ENCODE data around the gene ABLIM1.

Gene ABLIM1

DNA sequence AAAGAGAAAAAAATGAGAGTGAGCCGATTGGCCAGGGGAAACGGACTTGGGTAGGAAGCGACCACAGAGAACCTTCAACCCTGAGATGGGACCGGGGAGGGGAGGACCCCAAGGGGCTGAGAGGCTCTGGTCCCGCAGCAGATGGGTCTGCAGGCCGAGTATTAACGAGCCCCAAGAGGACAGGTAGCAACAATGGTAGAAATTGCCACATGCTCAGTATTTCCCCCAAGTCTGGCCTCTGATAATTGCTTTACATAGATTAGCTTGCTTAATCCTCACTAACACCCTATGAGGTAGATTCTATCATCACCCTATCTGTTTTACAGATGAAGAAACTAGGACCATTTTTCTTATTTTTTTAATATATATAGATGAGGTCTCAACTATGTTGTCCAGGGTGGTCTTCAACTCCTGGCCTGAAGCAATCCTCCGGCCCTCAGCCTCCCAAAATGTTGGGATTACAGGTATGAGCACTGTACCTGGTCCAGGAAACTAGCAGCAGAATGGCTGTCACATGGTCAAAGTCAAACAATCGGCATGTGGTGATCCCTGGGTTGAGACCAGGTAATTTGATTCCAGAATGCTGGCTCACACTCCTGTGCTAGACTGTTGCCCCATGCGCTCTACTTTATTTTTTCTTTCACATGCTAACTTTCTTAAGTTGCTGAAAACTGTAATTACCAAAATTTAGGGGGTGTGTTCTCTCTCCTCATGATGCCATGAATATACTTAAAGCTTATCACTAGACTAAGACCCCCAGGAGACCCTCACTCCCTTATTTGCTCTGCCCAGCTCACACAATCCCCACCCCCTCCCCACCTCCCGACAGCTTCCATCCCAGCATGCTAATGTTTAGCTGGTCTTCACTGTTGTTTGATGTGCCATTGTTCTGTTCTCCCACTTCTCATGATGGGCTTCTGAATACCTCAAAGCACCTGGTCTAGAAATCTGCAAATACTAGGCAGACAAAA is 185.9 kb downstream of the ABLIM1 start:
- no peak for TF ChIP-seq ZFX (IDR thresholded peaks at IDR 0.05)
- TF ChIP-seq, protein P1, sequence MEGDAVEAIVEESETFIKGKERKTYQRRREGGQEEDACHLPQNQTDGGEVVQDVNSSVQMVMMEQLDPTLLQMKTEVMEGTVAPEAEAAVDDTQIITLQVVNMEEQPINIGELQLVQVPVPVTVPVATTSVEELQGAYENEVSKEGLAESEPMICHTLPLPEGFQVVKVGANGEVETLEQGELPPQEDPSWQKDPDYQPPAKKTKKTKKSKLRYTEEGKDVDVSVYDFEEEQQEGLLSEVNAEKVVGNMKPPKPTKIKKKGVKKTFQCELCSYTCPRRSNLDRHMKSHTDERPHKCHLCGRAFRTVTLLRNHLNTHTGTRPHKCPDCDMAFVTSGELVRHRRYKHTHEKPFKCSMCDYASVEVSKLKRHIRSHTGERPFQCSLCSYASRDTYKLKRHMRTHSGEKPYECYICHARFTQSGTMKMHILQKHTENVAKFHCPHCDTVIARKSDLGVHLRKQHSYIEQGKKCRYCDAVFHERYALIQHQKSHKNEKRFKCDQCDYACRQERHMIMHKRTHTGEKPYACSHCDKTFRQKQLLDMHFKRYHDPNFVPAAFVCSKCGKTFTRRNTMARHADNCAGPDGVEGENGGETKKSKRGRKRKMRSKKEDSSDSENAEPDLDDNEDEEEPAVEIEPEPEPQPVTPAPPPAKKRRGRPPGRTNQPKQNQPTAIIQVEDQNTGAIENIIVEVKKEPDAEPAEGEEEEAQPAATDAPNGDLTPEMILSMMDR (conservative IDR thresholded peaks at IDR 0.05), result no peak
- H3K27ac ChIP-seq, result peak overlapping the region; percentile 51

- peak overlapping the region; percentile 51 for H3K27ac ChIP-seq
- no peak for TF ChIP-seq ZFX (IDR thresholded peaks at IDR 0.05)
- TF ChIP-seq, protein P1 (conservative IDR thresholded peaks at IDR 0.05), result peak; percentile 92
Measured at GRCh38 chr10:114470956-114471905, 186.8 kb downstream of the ABLIM1 start.

DNA sequence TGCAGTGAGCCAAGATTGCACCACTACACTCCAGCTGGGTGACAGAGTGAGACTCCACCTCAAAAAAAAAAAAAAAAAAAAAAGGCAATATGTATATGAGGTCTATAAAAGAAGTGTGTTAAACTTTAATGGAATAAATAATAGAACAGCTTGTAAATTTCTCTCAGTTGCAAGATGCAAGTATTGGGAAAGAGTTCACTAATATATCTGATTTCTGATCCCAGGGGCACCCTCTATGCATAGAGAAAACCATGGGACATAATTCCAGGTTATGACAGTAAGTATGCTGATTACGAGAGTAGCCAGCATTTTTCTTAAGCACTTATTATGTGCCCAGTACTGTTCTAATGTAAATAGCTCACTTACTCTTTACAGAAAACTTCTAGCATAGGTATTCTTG is 187.7 kb downstream of the ABLIM1 start:
- TF ChIP-seq, protein P1 (conservative IDR thresholded peaks at IDR 0.05), result no peak
- TF ChIP-seq ZFX (IDR thresholded peaks at IDR 0.05), result no peak
- no peak overlapping the region for H3K27ac ChIP-seq

DNA sequence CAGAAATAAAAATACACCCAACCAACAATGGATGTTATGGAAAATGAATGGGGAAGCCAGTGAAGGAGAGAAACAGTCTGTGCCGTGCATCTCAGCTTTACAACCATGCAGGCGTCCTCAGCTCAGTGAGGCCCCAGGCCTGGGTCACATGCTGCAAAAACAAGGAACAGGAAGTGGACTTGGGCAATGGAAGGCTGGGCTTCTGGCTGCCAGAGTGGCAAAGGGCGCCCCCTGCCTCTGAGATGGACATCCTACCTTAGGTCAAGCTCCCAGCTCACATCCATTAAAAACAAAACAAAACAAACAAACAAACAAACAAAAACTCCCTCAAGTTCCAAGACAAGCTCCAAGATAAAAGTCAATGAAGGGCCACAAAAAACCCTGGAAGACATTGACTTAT is 199.1 kb downstream of the ABLIM1 start:
- no peak for TF ChIP-seq ZFX (IDR thresholded peaks at IDR 0.05)
- TF ChIP-seq, protein P1 (conservative IDR thresholded peaks at IDR 0.05), result peak; percentile 74
- H3K27ac ChIP-seq, result no peak overlapping the region

- no peak overlapping the region for H3K27ac ChIP-seq
- no peak for TF ChIP-seq ZFX (IDR thresholded peaks at IDR 0.05)
- TF ChIP-seq, protein P1 (conservative IDR thresholded peaks at IDR 0.05), result no peak
Measured at GRCh38 chr10:114458216-114458920, 199.7 kb downstream of the ABLIM1 start.

DNA sequence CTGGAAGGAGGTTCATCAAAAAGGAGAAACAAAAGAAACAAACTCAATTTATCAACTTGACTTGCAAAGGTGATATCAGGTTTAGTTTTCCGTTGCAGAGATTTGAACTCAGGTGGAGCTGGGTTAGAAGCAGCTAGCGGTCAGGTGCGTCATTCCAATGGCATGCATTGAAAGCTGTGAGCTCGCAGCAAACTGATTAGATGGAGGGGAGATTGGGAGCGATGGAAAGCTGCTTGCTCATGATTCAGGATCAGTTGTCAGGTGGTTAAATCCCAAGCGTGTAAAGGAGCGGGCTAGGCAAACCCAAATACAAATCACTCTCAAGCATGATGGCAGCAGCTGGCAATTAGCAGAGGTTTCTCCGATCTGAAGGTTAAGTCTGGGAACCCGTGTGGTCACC is 204.5 kb downstream of the ABLIM1 start:
- TF ChIP-seq ZFX (IDR thresholded peaks at IDR 0.05), result no peak
- TF ChIP-seq, protein P1 (conservative IDR thresholded peaks at IDR 0.05), result no peak

More for the DNA sequence above, 204.5 kb downstream of the ABLIM1 start:
- no peak overlapping the region for H3K27ac ChIP-seq

Data from C4-2B (cell line).